ENCODE results near the gene KPNB1.

DNA sequence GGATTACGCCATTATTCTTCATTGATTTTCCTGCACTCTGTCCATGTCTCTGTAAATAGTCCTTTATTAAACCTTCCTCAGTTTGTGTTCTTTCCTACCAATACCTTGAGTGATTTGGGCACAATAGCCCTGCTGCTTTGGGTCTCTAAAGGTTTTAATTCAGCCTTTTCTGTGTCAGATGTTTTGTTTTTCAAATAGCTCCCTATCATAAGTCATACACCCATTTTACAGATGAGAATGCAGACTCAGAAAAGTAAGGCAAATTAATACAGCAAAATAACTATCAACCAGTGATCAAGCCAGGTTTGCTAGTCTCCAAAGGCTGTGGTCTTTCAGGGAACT is 25.0 kb upstream of the KPNB1 start:
- no peak for TF ChIP-seq FOSL2 (IDR thresholded peaks at IDR 0.05)
- no peak for TF ChIP-seq FOSL2 (CRISPR knock-in tag; IDR thresholded peaks at IDR 0.05)
- no peak for TF ChIP-seq NFE2L2 (conservative IDR thresholded peaks at IDR 0.05; ENCODE audit: low read length)
- no peak for TF ChIP-seq POLR2A (IDR thresholded peaks at IDR 0.05; ENCODE audit: low read length)
- TF ChIP-seq, protein P1, sequence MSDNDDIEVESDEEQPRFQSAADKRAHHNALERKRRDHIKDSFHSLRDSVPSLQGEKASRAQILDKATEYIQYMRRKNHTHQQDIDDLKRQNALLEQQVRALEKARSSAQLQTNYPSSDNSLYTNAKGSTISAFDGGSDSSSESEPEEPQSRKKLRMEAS (IDR thresholded peaks at IDR 0.05) = no peak
- no peak for TF ChIP-seq CHD2 (IDR thresholded peaks at IDR 0.05; ENCODE audit: low read length, partially characterized antibody)
- TF ChIP-seq, protein P2, sequence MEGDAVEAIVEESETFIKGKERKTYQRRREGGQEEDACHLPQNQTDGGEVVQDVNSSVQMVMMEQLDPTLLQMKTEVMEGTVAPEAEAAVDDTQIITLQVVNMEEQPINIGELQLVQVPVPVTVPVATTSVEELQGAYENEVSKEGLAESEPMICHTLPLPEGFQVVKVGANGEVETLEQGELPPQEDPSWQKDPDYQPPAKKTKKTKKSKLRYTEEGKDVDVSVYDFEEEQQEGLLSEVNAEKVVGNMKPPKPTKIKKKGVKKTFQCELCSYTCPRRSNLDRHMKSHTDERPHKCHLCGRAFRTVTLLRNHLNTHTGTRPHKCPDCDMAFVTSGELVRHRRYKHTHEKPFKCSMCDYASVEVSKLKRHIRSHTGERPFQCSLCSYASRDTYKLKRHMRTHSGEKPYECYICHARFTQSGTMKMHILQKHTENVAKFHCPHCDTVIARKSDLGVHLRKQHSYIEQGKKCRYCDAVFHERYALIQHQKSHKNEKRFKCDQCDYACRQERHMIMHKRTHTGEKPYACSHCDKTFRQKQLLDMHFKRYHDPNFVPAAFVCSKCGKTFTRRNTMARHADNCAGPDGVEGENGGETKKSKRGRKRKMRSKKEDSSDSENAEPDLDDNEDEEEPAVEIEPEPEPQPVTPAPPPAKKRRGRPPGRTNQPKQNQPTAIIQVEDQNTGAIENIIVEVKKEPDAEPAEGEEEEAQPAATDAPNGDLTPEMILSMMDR (IDR thresholded peaks at IDR 0.05) = no peak

Measured in A549 (cell line).